HepG2 (cell line): ENCODE results near the gene MPO. TPM values are rescaled to one million over a fixed set of nuclear protein-coding genes. Genes with fewer than 3 reads are reported as not detected.

Source experiments
- BORCS8-MEF2B ChIP-seq: sonication (generic); formaldehyde crosslinking; IDR thresholded peaks from 2 replicates; pipeline ENCODE4 v1.8.0; 2022; ENCODE audit warnings: mild to moderate bottlenecking, missing genetic modification reagents
- HIVEP1 ChIP-seq: sonication (generic); formaldehyde crosslinking; IDR thresholded peaks from 2 replicates; pipeline ENCODE4 v1.4.0; 2020; ENCODE audit warnings: mild to moderate bottlenecking, missing genetic modification reagents
- HOXA3 ChIP-seq: sonication (generic); formaldehyde crosslinking; IDR thresholded peaks from 2 replicates; pipeline ENCODE4 v1.5.0; 2020; ENCODE audit warnings: missing genetic modification reagents
- MTF1 ChIP-seq: sonication (generic); formaldehyde crosslinking; IDR thresholded peaks from 2 replicates; pipeline ENCODE4 v1.5.0; 2020; ENCODE audit warnings: missing genetic modification reagents
- MXD4 ChIP-seq: IDR thresholded peaks from 2 replicates; pipeline ENCODE4 v1.6.1; 2016; ENCODE audit warnings: mild to moderate bottlenecking, missing biosample characterization, missing genetic modification reagents
- SP1 ChIP-seq, 2 experiments: fragments of 450-650 bp in 1 of 2; sonication (generic) in 1 of 2; formaldehyde crosslinking in 1 of 2; IDR thresholded peaks; 2 replicates each; pipeline versions ENCODE4 v1.4.0 to v1.6.1; 2016 to 2020; ENCODE audit warnings: missing genetic modification reagents in 1 of 2
- U2AF1 ChIP-seq: fragments of 200-400 bp; formaldehyde crosslinking; optimal IDR thresholded peaks from 2 replicates; pipeline ENCODE3; 2017; ENCODE audit warnings: mild to moderate bottlenecking, low read depth, low read length
- ZBTB34 ChIP-seq: sonication (generic); formaldehyde crosslinking; IDR thresholded peaks from 2 replicates; pipeline ENCODE4 v1.8.0; 2022; ENCODE audit warnings: mild to moderate bottlenecking, missing genetic modification reagents
- ZFP90 ChIP-seq: sonication (generic); formaldehyde crosslinking; IDR thresholded peaks from 2 replicates; pipeline ENCODE4 v1.8.0; 2022; ENCODE audit warnings: missing genetic modification reagents, mild to moderate bottlenecking, inconsistent platforms, borderline replicate concordance
- ZNF407 ChIP-seq: sonication (generic); formaldehyde crosslinking; IDR thresholded peaks from one replicate; pipeline ENCODE4 v1.5.1; 2020; ENCODE audit warnings: mild to moderate bottlenecking, missing genetic modification reagents; ENCODE audit errors: not compliant biosample characterization
- ZNF530 ChIP-seq: sonication (generic); formaldehyde crosslinking; IDR thresholded peaks from 2 replicates; pipeline ENCODE4 v1.5.0; 2020; ENCODE audit warnings: low read depth, mild to moderate bottlenecking, missing genetic modification reagents
- ZNF564 ChIP-seq: sonication (generic); formaldehyde crosslinking; IDR thresholded peaks from 2 replicates; pipeline ENCODE4 v1.8.1; 2023; ENCODE audit warnings: mild to moderate bottlenecking, missing genetic modification reagents
- ZNF577 ChIP-seq: sonication (generic); formaldehyde crosslinking; IDR thresholded peaks from 2 replicates; pipeline ENCODE4 v1.4.0; 2020; ENCODE audit warnings: mild to moderate bottlenecking, low read depth, missing genetic modification reagents, borderline replicate concordance
- ZNF878 ChIP-seq: sonication (generic); formaldehyde crosslinking; IDR thresholded peaks from 2 replicates; pipeline ENCODE4 v1.8.1; 2023; ENCODE audit warnings: mild to moderate bottlenecking, missing genetic modification reagents, moderate library complexity
- ZNF879 ChIP-seq: sonication (generic); formaldehyde crosslinking; IDR thresholded peaks from 2 replicates; pipeline ENCODE4 v1.8.1; 2023; ENCODE audit warnings: missing genetic modification reagents
- polyA plus RNA-seq, 8 experiments: library from polyadenylated mRNA; depleted of rRNA in 3 of 8; stranded (reverse) in 7 of 8; unstranded in 1 of 8; fragments of >200 nt; fragmentation: Illumina TruSeq in 4 of 8; extraction: Trizol in 4 of 8; gene quantifications; 2 replicates each; pipeline versions ENCODE4 v1.2.1 to v1.2.3, GENCODE V29; 2011 to 2016; ENCODE audit warnings: low read depth in 4 of 8, missing spikeins in 1 of 8, mixed read lengths in 1 of 8; ENCODE audit not compliant: insufficient read depth in 1 of 8
- total RNA-seq, 5 experiments: library from RNA; depleted of rRNA; stranded (reverse); fragments of >200 nt; fragmentation: Illumina TruSeq; extraction: Trizol; gene quantifications; 2 replicates each; pipeline ENCODE4 v1.2.3, GENCODE V29; 2016; ENCODE audit warnings: low read depth in 1 of 5
- TF ChIP-seq, protein P1 (sequence below), 2 experiments: sonication (generic) in 1 of 2; formaldehyde crosslinking in 1 of 2; IDR thresholded peaks; 2 replicates each; pipeline versions ENCODE4 v1.5.1 to v1.6.1; 2011 to 2020; ENCODE audit warnings: borderline replicate concordance in 1 of 2, low read depth in 1 of 2, low read length in 1 of 2, mild to moderate bottlenecking in 1 of 2, missing genetic modification reagents in 1 of 2, moderate library complexity in 1 of 2

Gene MPO
- total and polyA plus RNA-seq, 2 of the 13 experiments (the other 11 are each of a cell fraction or from before 2014, with no cell fraction given) = not detected

DNA sequence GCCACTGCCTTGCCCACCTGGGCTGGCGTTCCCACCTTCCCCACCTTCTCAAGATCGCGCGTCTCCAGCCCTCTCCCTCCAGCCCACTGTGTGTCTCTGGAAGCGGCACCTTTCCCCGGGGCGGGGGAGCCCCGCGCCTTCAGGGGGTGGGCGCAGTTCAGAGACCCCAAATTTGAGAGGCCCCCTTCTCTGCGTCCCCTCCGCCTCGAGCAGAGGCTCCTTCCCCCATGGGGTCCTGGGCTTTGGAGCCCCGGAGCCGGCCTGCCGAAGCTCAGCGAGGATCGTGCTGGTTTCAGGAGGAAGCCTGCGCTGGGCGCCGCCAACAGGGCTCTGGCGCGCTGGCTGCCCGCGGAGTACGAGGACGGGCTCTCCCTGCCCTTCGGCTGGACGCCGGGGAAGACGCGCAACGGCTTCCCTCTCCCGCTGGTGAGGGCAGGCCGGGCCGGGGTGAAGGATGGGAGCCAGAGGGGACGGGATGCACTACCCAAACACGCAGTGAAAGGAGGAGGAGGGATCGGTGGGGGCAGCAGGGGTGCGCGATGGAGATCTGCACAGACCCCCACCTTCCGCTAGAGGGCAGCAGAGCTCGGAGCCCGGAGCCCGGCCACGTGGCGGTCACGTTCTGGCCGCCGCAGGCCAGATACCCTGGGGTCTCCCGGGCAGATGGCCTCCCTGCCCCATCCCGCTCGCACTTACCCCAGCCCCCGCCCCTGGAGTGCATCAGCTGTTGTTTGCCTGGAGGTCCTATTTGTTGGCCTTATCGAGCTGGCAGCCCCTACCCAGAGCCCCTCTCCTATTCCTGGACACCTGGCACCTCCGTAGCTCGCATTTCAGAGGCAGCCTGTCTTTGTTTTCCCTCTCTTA is 31.2 kb downstream of the MPO start (continued):
- TF ChIP-seq ZNF407 (CRISPR knock-in tag) = peak; percentile 79
- TF ChIP-seq ZFP90 (CRISPR knock-in tag) = peak; percentile 77; the same call in 1 of the 2 replicates
- TF ChIP-seq MTF1 (CRISPR knock-in tag) = no peak
- peak; percentile 85 for TF ChIP-seq MXD4 (CRISPR knock-in tag)
- TF ChIP-seq HIVEP1 (CRISPR knock-in tag) = peak; percentile 51; the same call in 1 of the 2 replicates
- TF ChIP-seq HOXA3 (CRISPR knock-in tag) = peak; percentile 73
- TF ChIP-seq ZNF879 (CRISPR knock-in tag) = 0 out of 2 replicates have a peak, but pooled peaks have one; percentile 87
- TF ChIP-seq ZNF878 (CRISPR knock-in tag) = peak; percentile 83
- peak; percentile 80 for TF ChIP-seq ZNF564 (CRISPR knock-in tag)
- no peak for TF ChIP-seq SP1 (IDR thresholded peaks at IDR 0.05)
- no peak for TF ChIP-seq SP1 (CRISPR knock-in tag; IDR thresholded peaks at IDR 0.05)
- TF ChIP-seq U2AF1 = peak; percentile 33
- 0 out of 2 replicates have a peak, but pooled peaks have one; percentile 83 for TF ChIP-seq ZBTB34
- TF ChIP-seq, protein P1, sequence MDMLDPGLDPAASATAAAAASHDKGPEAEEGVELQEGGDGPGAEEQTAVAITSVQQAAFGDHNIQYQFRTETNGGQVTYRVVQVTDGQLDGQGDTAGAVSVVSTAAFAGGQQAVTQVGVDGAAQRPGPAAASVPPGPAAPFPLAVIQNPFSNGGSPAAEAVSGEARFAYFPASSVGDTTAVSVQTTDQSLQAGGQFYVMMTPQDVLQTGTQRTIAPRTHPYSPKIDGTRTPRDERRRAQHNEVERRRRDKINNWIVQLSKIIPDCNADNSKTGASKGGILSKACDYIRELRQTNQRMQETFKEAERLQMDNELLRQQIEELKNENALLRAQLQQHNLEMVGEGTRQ (IDR thresholded peaks at IDR 0.05; ENCODE audit: low read depth, low read length) = peak; percentile 12; the same call in 1 of the 2 replicates
- TF ChIP-seq, protein P1 (CRISPR knock-in tag; IDR thresholded peaks at IDR 0.05; ENCODE audit: borderline replicate concordance) = peak; percentile 60
- 0 out of 2 replicates have a peak, but pooled peaks have one; percentile 75 for TF ChIP-seq ZNF530
- no peak for TF ChIP-seq ZNF577 (CRISPR knock-in tag)
- TF ChIP-seq BORCS8-MEF2B = peak; percentile 97
